Stimulated activated naive CD8-positive, alpha-beta T cell treated with anti-CD3 and anti-CD28 coated beads, Interleukin-15, amount 100 ng/mL, for 72 hours (primary cell): Measurements from ENCODE around the gene SRSF12.
A peak's percentile ranks its signal among the peaks of the same experiment; 100 is the strongest.

Experiments
- ATAC-seq: fragments of 150-1000 bp; cut with Tn5 transposase; 2 replicates; pipeline ENCODE4 v1.10.0; 2021; ENCODE audit warnings: mild to moderate bottlenecking, moderate library complexity
- DNase-seq, 2 donors: peaks; one replicate each; pipeline ENCODE4 v3.0.0; 2021 to 2022
- H3K27ac Mint-ChIP-seq, 2 donors: one replicate each; pipeline ENCODE4 v1.8.0; 2022; ENCODE audit warnings: mild to moderate bottlenecking in 2 of 2, mixed read lengths in 2 of 2, moderate library complexity in 2 of 2
- H3K27me3 Mint-ChIP-seq: one replicate; pipeline ENCODE4 v1.8.0; 2022; ENCODE audit warnings: mixed read lengths
- H3K4me1 Mint-ChIP-seq: one replicate; pipeline ENCODE4 v1.8.0; 2022; ENCODE audit warnings: mild to moderate bottlenecking, mixed read lengths
- H3K4me3 Mint-ChIP-seq, 2 donors: one replicate each; pipeline ENCODE4 v1.8.0; 2022; ENCODE audit warnings: mild to moderate bottlenecking in 2 of 2, mixed read lengths in 2 of 2, moderate library complexity in 1 of 2
- H3K9me3 Mint-ChIP-seq, 2 donors: one replicate each; pipeline ENCODE4 v1.8.0; 2022; ENCODE audit warnings: mixed read lengths in 2 of 2

The SRSF12 gene

DNA sequence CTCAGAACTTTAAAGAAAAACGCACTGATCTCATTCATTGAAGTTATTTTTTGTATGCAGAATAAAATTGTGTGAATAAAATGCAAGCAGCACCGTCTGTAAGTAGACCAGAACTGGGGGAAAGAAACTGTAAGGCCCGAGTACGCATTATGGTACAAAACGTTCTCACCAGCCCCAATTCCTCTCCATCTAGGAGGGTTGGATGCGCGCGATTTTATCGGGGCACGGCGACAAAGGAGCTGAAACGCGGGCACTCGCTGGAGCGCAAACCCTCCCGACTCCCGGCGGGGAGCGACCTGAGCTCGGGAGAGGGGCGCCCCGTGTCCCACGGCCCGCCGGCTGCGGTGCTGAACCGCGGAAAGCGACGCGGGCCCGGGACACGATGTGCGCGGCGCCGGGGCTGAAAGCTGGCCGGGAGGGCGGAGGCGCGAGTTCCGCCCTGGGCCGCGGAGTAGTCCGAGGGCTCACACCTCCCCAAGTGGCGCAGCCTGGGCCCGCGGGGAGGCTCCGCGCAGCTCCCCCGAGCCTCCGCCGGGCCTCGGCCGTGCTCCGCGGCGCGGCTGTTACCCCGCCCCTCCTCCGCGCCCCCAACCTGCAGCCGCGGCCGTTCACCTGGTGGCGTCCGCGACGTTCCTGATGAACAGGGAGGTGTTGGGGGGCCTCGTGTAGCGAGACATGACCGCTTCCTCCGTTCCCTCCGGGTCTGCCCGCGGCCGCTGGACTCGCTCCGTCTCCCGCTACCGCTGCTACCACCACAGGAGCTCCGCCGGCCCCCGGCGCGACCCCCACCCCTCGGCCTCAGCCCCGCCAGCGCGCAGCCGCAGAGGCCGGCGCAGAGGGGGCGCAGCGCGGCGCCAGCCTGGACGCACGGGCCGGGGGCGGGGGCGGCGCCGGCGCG, at the start of gene SRSF12:
Gene SRSF12 (minus strand): TSS at position 861 of the 898 bp plus-strand sequence. CDS start 184 bp downstream, at position 677.
- DNase-seq (peak; percentile 49 to 58), ATAC-seq (peak; percentile 94)
- Mint-ChIP-seq H3K27ac (peak within 1 kb of the TSS in 1 of 2 donors; percentile 85), H3K4me3 (peak within 1 kb of the TSS; percentile 77 to 90), H3K27me3 (no peaks in the 10 kb centered on the region), H3K9me3 (peaks cover 3 to 7% of the 10 kb centered on the region in 2 donors), H3K4me1 (peaks cover 5% of the 10 kb centered on the region)

DNA sequence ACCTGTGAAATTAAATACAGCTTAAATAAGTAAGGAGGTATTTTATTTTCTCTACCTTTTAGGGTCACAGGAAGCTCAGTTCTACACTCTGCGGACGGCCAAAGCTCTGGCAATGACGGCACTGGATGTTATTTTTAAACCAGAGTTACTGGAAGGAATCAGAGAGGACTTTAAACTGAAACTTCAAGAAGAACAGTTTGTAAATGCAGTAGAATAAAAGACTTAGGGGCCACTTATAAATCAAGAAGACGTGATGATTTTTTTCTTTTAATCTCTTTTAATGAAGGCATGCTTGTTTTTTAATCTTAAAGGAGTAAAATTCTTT, 44.1 kb upstream of the SRSF12 start:
- Mint-ChIP-seq H3K4me1 (no peaks in the 10 kb centered on the region), H3K9me3 (no peaks in the 10 kb centered on the region), H3K27me3 (no peaks in the 10 kb centered on the region), H3K27ac (no peak overlapping the region), H3K4me3 (no peak overlapping the region)
- ATAC-seq (no peak), DNase-seq (no peak)

DNA sequence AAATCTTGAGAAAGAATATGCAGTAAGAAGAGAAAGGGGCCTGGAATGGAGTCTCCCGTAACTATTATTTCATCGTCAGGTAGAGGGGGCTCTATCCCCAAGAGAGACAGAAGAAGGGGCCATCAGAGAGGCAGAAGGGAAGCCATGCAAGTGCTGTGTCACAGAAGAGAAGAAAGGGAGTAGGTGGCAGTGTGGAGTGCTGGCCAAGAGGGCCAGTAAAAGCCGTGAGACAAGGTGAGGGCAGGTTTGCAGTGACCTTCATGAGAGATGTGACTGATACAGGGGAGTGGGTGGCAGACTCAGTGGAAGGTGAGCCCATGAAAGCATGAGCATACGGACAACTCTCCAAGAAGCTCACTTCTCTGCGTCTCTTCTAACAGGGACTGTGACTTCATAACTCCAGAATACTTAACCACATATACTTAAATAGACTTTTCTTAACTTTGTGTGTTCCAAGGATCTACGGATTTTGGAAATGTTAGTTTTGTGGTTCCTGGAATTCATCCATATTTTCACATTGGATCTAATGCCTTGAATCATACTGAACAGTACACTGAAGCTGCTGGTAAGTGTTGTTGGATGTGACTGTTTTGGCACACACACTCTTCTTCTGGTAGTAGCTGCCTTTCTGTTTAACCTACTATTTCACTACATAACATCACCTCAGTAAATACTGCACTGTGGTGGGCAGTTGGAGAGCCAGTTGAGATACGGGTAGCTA, 43.6 kb upstream of the SRSF12 start:
- no peak for ATAC-seq
- DNase-seq, result no peak
- Mint-ChIP-seq H3K27ac (no peak overlapping the region), H3K4me3 (no peak overlapping the region), H3K27me3 (no peaks in the 10 kb centered on the region), H3K4me1 (no peaks in the 10 kb centered on the region), H3K9me3 (no peaks in the 10 kb centered on the region)

DNA sequence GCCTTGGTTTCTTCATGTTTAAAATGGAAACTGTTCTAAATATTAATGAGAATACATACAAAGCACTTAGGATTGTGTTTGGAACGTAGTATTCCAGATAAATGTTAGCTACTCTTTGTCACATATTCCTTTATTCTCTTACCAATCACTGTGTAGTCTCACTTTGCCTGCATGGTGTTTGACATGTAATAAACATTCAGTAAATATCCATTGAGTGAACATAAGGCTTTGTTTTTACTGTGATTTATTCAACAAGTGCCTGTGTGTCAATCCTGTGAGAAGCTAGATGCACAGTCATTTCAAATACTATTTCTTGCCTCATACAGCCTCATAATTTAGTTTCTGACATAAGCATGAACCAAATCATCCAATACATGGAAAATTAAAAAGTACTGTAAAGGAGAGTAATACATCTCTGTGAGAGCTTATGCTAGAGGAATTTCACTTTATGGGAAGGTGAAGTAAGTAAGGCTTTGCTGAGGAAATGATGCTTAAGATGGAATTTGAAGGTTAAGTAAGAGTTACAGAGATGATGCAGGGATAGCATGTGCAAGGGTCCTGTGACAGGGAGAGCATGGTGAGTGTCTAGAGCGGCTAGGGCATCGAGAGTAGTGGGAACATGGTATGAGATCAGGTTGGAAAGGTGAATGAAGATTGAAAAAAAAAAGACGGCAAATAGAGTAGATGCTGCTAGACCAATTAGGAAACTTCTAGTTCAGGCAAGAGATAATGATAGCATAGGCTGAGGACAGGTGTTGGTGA, 42.6 kb upstream of the SRSF12 start:
- H3K4me1 Mint-ChIP-seq, result no peaks in the 10 kb centered on the region
- no peaks in the 10 kb centered on the region for H3K27me3 Mint-ChIP-seq
- no peak for ATAC-seq
- no peak for DNase-seq
- peak overlapping the region in 1 of 2 donors; percentile 28 for H3K27ac Mint-ChIP-seq
- no peak overlapping the region for H3K4me3 Mint-ChIP-seq
- H3K9me3 Mint-ChIP-seq, result no peaks in the 10 kb centered on the region

DNA sequence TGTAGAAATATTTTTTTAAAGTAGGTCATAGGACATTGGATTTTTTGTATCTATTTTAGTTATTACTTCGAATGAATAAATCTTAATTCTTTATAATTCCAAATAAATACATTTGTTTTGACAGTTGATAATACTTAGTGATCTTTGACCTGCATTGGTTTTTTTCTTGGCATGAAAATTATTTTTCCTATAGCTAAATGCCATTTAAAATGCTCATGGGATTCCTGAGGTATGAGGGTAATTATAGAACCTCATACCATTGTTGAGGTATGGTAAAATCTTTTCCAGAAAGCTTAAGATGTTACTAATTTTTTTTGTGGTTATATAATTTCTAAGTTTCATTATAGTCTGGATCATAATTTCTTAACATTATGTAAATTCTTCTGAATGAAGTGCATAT, 36.3 kb upstream of the SRSF12 start:
- Mint-ChIP-seq H3K4me3 (no peak overlapping the region), H3K27me3 (no peaks in the 10 kb centered on the region), H3K27ac (no peak overlapping the region), H3K9me3 (no peaks in the 10 kb centered on the region), H3K4me1 (peaks cover 9% of the 10 kb centered on the region)
- ATAC-seq (no peak), DNase-seq (no peak)

DNA sequence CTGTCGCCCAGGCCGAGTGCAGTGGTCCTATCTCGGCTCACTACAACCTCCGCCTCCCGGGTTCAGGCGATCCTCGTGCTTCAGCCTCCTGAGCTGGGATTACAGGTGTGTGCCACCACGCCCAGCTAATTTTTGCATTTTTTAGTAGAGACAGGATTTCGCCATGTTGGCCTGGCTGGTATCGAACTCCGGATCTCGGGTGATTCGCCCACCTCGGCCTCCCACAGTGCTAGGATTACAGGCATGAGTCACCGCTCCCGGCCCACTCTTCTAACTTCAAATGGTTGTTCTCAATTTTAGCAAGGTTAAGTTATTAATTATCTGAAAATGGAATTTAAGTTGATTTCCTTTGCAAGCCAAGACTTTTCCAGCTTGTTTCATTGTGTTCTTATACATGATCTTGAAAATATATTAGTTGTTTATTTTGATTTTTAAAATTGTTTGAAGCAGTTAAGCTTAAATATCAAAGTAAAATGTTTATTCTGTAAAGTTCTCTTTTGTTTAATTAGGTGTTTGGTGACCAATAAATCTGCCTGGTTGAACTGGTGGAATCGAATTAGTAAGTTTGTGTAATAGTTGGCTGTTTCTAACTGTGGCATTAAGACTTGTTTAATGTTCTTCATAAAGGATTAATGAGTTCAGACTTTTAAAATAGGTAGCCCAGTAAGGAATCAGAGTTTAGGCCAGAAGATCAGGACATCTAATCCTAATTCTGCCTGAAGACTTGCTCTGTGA, 30.3 kb upstream of the SRSF12 start:
- DNase-seq (no peak), ATAC-seq (no peak)
- Mint-ChIP-seq H3K4me3 (peak overlapping the region; percentile 48 to 70), H3K27ac (no peak overlapping the region), H3K4me1 (peaks cover 43% of the 10 kb centered on the region), H3K27me3 (no peaks in the 10 kb centered on the region), H3K9me3 (no peaks in the 10 kb centered on the region)

DNA sequence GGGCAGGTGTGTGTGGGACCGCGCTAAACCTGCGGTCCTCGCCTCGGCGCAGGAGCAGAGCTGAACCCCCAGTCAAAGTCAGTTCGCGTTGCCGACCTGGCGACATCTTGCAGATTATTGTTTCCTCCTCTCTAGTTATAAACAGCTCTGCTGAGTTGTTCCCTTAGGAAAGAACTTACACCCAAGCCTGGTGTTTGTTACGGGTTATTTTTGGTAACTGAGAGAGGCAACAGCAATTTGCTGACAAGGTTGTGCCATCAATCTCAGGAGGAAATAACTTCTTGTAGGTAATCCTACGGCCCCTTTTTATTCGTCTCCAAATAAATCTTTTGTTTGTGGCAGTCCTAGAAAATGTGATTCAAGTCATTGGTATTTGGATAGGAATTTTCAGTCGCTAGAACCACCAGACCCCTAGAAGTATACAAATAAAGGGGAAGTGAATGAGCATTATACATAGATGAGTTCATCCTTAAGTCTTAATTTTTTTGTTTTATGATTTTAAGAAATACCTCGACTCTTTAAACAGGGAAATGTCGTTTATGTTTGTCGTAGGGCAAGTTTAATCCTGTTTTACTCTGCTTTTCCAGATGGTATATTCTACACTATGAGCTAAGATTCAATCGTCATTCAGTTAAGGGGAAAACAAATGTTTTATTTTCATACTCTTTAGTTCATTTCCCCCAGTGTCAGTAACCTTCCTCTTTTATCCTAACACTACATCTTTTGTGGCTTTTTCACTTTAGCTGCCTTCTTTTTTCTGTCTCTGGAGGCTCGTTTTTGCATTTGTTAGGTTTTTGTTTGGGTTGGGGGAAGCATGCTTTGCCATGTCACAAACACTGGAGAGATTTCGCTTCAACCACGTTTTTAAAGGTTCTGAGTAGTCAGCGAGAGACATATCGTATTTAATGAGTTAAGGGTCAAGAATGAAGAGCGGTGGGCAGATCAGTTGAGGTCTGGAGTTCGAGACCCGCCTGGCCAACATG, 29.1 kb upstream of the SRSF12 start:
- Mint-ChIP-seq H3K4me1 (peaks cover 43% of the 10 kb centered on the region), H3K4me3 (peak overlapping the region; percentile 80 to 85), H3K27me3 (no peaks in the 10 kb centered on the region), H3K27ac (peak overlapping the region; percentile 34 to 80), H3K9me3 (no peaks in the 10 kb centered on the region)
- ATAC-seq (no peak), DNase-seq (no peak)

DNA sequence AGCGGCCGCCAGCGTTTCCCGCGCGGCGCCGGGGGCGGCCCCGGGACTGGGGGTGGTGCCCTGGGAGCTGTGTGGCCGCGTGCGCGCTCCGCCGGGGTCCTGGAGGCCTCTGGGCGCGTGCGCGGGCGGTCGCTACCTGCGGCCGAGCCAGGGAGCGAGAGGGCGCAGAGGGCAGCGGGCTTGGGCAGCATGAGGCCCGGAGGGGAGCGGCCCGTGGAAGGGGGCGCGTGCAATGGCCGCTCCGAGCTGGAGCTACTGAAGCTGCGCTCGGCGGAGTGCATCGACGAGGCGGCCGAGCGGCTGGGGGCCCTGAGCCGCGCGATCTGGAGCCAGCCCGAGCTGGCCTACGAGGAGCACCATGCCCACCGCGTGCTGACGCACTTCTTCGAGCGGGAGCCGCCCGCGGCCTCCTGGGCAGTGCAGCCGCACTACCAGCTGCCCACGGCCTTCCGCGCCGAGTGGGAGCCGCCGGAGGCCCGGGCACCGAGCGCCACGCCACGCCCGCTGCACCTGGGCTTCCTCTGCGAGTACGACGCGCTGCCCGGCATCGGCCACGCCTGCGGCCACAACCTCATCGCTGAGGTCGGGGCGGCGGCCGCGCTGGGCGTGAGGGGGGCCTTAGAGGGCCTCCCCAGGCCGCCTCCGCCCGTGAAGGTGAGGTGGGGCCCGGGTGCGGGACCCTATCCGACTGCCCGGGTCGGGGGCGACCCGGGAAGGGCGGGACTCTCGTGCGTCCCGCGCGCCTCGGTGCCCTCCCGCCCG, 28.3 kb upstream of the SRSF12 start, which contains the start of gene PM20D2:
Gene PM20D2 (plus strand): TSS at position 100 of the 762 bp plus-strand sequence. CDS start 90 bp downstream, at position 190.
- ATAC-seq, result peak; percentile 88
- Mint-ChIP-seq H3K4me1 (peaks cover 43% of the 10 kb centered on the region), H3K4me3 (peak within 1 kb of the TSS; percentile 88 to 91), H3K27me3 (no peaks in the 10 kb centered on the region), H3K9me3 (no peaks in the 10 kb centered on the region), H3K27ac (peak within 1 kb of the TSS; percentile 59 to 99)
- DNase-seq, result peak; percentile 77 to 79

DNA sequence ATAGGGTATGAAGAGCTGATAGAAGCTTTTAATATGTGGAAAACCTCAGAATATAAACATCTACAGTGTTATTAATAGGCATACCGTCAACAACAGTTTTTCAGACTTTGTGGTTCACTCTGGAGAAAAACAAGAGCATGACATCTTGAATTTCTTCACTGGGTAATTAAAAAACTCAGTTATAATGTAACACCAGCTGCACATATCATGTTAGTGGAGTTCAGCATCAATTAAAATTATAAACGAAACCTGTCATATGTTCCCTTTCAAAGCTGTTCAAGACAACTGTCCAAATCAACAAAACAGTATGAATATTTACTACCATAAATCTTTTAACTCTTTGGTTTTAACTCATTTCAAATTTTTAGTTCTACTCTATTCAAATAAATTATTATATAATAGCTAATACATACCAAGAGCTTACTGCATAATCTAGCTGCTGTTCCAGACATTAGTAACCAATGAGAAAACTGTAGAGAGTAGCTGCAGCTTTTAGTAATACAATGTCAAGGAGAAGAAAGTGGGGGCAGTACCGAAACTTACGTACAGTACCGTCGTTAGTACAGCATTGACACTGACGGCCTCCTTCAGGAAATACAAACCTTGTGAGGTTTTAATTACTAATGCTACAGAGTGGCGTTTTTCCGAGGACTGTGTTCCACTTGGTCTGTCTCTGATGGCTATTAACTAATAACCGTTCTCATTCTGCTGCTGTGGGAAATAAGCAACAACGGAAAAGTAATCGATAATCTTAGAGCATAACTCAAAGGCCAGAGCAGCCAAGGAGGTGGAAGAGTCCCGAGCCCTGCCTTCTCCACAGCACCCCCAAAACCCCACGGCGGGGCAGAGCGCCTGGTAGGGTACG, 27.5 kb upstream of the SRSF12 start:
- Mint-ChIP-seq H3K27me3 (no peaks in the 10 kb centered on the region), H3K4me3 (peak overlapping the region; percentile 88 to 91), H3K27ac (peak overlapping the region; percentile 59 to 99), H3K9me3 (no peaks in the 10 kb centered on the region), H3K4me1 (peaks cover 43% of the 10 kb centered on the region)
- DNase-seq (peak in 1 of 2 donors; percentile 52), ATAC-seq (peak; percentile 81)

DNA sequence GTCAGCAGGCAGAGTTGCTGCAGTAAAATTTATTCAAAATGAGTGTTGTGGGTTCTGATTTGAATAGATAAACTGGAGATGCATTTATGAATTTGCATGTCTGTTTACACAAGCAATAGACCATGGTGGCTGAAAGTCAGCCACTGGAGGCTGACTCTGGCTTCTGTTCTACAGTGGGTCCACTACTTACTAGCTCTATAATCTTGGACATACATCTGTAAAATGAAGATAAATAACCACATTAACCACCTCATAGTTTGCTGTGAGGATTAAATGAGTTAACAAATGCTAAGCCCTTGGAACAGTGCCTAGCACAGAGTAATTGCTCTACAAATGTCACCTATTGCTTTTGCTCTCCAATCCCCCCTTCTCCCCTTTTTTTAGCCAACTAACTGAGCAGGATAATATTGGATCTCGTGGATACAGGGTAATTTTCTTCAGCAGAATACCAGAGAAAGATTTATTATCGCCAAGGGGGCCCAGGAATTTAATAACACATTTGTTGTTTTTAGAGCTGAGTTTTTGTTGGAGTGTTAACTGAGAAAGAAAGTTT, 26.6 kb upstream of the SRSF12 start:
- H3K9me3 Mint-ChIP-seq, result no peaks in the 10 kb centered on the region
- peaks cover 37% of the 10 kb centered on the region for H3K4me1 Mint-ChIP-seq
- no peak for ATAC-seq
- H3K27ac Mint-ChIP-seq, result no peak overlapping the region
- H3K27me3 Mint-ChIP-seq, result no peaks in the 10 kb centered on the region
- no peak for DNase-seq
- H3K4me3 Mint-ChIP-seq, result no peak overlapping the region

DNA sequence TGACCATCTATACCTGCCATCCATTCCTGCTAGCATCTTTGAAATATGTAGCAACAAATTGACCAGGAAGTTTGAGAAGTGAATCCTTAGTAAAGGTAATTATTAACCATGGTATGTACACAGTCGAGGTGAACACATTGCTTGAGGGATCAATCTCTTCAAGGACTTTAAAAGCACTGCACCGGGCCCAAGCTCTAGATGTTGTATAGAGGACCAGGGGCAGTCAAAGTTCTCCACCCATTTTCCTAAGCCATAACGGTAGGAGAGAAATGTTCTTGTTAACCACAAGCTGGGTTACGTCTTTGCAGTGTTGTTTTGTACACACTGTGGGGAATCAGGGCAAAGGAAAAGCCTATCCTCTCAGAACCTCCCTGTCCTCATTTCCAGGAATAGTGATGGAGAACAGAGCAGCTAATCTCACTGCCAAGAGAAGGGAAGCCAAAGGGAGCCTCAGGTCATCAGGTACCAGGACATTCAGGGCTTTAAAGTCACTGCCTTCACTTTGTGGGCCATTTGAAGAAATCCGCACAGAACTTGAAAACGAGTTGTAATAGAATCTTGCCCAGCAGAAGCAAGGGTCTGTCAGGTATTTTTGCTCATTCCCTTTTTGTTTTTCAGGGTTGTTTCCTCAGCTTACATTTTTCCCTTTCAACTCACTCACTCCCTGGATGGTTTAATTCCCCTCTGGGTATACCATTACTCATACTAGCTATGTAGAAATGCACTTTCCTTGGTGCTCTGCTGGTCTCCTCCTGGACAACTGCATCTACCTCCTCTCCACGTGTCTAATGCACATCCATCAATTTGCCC, 22.7 kb upstream of the SRSF12 start:
- Mint-ChIP-seq H3K4me1 (peaks cover 14% of the 10 kb centered on the region), H3K27ac (no peak overlapping the region), H3K9me3 (no peaks in the 10 kb centered on the region), H3K27me3 (no peaks in the 10 kb centered on the region), H3K4me3 (no peak overlapping the region)
- no peak for DNase-seq
- ATAC-seq, result no peak
